Adrenal gland (tissue), 5 donors: ENCODE measurements around the gene PURA.

Experiments
- POLR2A ChIP-seq, 2 donors: fragments of 450-650 bp; IDR thresholded peaks; one replicate each; pipeline ENCODE4 v1.6.1; 2017; ENCODE audit warnings: antibody characterized with exemption in 2 of 2, mild to moderate bottlenecking in 2 of 2, moderate library complexity in 1 of 2
- TF ChIP-seq, protein P1 (sequence below), 6 experiments: fragments of 450-650 bp in 4 of 6; fragments of 200-600 bp in 2 of 6; sonication (generic) in 1 of 6; IDR thresholded peaks; 1 replicate in 5 of 6; 2 replicates in 1 of 6; pipeline versions ENCODE4 v1.5.1 to v1.8.0; 2016 to 2021; ENCODE audit warnings: antibody characterized with exemption in 6 of 6, mild to moderate bottlenecking in 2 of 6, moderate library complexity in 1 of 6
- donor health status: DM: no; HTN: no; CAD: no.

DNA sequence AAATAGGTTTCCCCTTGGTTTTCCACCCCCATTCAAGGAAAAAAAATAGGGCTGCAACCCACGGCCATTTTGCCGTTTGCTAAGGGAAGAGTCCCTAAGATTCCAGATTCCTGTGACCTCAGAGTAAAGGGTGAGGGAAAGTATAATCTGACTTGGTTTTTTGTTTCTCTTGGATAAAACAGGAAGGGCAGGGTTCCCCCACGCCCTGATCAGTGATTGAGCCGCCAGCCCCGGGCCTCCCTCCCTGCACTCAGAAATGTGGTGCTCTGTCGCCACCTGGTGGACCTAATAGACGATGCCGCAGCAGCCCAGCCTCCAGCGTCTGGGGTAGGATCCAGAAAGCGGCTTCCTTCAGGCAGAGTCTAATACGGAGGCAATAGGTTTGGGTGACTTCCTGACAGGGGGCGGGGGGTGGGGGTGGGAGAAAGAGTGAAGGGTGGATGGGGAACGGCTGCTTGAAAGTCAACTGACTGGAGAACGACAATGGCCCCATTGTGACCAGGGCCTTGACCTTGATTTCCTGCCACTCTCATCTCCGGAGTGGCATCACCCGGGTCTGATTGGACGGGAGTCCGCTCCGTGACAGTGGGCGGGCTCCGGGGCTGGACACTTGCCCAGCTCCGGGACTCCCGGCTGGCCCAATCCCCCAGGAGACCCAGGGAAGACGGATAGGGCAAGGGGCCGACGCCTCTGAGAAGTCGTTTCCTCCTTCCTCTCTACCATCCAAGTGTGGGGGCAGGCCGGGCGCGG, 43.3 kb downstream of the PURA start:
- TF ChIP-seq POLR2A (IDR thresholded peaks at IDR 0.05), result no peak
- TF ChIP-seq, protein P1, sequence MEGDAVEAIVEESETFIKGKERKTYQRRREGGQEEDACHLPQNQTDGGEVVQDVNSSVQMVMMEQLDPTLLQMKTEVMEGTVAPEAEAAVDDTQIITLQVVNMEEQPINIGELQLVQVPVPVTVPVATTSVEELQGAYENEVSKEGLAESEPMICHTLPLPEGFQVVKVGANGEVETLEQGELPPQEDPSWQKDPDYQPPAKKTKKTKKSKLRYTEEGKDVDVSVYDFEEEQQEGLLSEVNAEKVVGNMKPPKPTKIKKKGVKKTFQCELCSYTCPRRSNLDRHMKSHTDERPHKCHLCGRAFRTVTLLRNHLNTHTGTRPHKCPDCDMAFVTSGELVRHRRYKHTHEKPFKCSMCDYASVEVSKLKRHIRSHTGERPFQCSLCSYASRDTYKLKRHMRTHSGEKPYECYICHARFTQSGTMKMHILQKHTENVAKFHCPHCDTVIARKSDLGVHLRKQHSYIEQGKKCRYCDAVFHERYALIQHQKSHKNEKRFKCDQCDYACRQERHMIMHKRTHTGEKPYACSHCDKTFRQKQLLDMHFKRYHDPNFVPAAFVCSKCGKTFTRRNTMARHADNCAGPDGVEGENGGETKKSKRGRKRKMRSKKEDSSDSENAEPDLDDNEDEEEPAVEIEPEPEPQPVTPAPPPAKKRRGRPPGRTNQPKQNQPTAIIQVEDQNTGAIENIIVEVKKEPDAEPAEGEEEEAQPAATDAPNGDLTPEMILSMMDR (IDR thresholded peaks at IDR 0.05), result peak; percentile 82 to 98 (median 94)
